GM21529 (cell line): ENCODE results near the gene PRICKLE4.
"Not testable (repeated sequence)": the region's sequence is repeated elsewhere in the genome, so short reads cannot be mapped to it uniquely, and the experiment has no call there.

ENCODE experiments used
- ATAC-seq: cut with Tn5 transposase; IDR thresholded peaks from one replicate; pipeline ENCODE4 v1.9.1; 2021; ENCODE audit not compliant: unreplicated experiment

The PRICKLE4 gene

DNA sequence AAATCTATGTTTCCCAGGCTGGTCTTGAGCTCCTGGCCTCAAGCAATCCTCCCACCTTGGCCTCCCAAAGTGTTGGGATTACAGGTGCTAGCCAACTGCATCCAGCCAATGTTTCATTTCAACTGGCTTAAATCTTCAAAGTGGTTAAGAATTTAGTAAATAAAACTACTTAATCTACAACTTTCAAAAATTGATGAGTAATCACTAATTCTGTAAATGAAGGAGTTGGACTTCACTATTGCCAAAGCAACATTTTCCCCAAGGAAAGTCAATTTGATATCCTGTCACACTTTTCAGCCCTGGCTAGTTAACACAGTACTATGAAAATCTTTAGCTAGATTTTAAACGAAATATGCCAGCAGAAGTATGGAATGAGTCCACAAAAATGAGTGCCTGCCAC, 10.7 kb downstream of the PRICKLE4 start:
- no peak for ATAC-seq

DNA sequence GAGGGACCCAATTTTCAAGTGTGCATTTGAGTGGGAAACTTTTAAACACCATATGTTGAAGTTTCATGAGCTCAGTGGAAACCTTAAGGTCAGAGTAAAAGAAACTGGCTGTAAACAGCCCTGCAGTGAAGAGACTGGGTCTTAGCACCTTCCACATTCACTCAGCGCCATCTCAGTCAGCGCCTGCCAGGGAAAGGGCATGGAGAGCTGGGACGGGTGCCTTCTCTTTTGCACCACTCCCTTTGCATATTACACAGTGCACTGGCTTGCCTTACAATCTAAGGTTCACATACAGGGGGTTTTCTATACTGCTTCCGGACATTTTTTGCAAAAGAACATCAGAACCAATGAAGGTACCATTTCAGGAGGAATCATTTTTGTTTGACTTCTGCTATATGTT, 11.4 kb downstream of the PRICKLE4 start:
- no peak for ATAC-seq

DNA sequence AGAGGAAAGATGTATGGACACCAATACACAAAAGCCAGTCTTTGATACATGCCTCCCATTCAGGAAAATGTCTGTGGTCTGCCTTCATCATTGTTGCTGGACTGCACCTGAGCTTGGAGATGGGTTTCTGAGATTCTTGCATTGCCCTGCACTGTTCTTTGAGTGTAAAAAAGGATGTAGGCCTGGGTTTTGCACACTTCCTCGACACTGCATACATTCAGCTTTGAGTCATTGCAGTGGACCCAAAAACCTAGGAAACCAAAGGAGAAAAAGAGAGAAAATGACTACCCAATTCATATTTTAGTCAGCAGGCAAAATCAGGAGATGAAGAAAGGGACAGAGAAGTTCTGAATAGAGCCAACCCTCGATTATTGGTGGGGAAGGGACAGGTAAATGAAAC, 15.9 kb downstream of the PRICKLE4 start:
- no peak for ATAC-seq

DNA sequence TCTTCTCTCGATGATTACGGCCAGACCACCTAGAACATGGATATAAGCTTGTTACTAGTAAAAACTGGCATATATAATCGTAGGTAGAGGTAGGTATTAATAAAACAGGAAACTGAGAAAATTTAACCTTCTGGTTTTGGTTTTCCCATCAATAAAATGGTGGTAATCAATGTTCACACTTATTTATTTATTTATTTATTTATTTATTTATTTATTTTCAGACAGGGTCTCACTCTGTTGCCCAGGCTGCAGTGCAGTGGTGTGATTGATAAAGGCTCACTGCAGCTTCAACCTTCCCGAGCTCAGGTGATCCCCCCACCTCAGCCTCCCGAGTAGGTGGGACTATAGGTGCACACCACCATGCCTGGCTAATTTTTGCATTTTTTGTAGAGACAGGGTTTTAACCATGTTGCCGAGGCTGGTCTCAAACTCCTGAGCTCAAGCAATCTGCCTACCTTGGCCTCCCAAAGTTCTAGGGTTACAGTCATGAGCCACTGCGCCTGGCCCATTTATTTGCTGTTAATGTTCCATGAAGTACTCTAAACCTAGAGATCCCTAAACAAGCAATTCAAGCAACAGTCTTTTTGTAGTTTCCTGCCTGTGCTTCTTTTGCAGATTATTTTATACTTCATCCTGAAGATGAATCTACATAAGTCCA, 18.4 kb downstream of the PRICKLE4 start:
- ATAC-seq = no peak

DNA sequence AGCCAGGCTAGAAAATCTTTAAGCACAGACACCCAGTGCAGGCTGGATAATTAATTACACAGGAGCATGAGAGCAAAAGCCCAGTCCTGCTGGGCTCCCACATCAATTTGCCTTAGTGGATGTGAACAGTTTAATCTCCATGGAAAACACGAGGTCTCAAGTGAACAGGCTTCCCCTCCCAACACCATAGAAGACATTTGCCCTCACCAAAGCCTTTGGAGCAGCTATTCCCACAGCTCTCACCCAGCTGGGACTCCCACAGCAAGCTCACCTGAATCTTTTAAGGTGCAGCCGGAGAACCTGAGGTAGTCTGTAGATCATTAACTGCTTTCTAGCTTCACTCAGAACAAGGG, 19.0 kb downstream of the PRICKLE4 start:
- no peak for ATAC-seq

DNA sequence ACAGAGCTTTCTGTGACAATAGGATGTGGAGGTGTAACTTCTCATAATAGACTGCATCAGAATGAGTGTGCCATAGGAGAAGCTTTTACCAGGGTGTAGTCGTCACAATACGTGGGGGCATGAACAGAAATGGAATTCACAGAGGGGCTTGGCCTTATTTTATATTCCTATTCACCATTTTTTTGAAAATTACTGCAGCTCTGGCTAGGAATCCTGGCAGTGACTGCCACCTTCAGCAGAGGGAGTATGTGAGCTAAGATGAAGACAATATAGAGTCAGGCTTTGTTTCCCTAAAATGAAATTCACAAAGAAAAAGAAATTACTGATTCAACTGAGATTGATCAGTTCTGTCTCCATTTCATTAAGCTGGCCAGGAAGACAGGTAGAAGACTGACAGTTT, 20.8 kb downstream of the PRICKLE4 start:
- ATAC-seq = no peak

DNA sequence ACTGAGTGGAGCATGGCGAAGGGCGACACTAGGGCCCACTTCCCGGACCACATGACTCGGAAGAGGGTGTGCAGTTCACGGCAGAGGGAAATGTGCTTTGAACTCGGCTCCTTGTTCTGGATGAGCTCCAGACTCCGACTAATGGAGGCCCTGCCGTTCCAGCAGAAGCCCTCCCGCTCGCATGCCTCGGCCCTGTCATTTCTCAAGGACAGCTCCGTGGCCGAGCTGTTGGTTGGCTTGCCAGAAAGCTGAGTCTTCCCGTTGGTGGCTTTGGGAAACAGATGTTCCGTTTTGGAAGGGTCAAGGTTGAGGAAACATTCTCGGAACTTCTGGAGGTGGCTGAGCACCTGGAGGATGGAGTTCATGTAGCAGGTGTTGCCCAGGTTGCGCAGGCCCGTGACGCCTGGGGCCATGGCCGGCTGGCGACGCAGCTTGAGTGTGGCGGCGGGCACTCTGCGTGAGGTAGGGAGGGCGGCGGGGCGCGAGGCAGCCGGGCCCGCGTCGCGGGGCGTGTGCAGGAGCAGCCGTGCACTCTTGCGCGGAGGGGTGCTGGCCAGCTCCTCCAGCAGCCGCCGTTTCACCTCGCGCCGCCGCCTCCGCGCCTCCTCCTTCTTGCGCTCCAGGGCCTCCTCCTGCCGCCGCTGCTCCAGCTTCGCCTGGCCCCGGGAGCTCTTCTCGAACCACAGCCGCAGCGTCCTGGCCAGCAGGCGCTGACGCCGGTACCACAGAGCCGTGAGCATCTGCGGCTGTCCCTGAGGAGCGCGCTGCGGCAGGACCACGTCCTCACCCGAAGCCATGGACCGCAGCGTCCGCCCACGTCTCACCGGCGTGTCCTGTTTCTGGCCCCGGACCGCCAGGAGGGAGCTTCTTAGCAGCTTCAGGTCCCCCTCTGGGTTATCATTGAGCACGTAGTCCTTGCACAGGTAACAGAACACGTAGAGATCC, 25.5 kb downstream of the PRICKLE4 start:
- ATAC-seq = no peak

DNA sequence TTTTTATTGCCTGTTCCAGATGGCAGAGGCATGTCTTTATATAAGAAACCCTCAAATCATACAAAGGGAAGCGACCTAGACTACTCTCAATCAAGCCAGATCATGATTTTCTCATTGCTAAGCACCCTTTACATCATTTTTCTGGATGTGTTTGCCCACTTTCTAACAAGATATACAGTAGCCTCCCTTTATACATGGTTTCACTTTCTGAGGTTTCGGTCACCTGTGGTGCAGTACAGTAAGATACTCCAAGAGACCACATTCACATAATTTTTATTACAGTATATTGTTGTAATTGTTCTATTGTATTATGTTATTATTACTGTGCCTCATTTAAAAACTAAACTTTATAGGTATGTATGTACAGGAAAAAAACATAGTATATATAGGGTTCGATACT, 30.5 kb downstream of the PRICKLE4 start:
- ATAC-seq = no peak

DNA sequence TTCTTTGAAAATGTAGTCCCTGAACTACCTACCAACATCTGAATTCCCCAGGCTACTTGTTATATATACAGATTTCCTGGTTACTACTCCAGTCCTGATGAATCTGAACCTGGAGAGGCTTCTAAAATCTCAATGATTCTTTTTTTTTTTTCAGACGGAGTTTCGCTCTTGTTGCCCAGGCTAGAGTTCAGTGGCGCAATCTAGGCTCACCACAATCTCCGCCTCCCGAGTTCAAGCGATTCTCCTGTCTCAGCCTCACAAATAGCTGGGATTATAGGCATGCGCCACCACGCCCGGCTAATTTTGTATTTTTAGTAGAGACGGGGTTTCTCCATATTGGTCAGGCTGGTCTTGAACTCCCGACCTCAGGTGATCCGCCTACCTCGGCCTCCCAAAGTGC, 31.4 kb downstream of the PRICKLE4 start:
- not testable (repeated sequence) for ATAC-seq

DNA sequence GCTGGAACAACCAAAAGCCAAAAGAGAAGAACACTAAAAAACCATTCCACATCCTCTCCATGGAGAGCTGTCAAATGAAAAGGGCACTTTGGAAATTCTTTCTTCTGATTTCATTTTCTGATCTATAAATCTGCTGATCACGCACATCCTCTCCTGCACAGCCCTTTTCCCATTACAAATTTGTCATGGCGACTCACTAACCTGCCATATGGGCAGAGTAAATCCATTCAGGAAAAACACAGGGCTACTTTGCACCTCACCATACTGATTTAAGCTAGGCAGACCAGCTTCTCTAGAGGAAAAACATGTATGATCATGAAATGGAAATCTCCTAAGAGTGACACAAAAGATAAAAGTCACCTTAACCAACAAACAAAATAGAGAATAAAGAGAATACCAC, 32.9 kb downstream of the PRICKLE4 start:
- ATAC-seq = no peak

DNA sequence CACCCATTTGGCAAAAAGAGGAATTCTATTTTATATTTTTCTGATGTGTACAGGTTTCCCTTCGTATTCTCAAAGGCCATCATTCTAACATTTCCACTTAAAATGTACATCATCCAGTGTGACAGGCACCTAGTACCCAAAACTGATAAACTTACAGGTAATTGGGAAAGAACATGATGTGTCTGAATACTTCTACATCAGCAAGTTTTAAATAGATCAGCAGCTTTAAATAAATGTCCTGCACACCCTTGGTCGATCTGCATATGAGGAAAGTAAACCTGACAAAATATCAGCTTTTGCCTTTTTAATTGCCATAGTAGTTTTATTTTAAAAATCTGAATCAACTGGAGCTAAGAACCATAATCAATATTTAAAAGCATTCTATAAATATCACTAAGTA, 33.4 kb downstream of the PRICKLE4 start:
- no peak for ATAC-seq

DNA sequence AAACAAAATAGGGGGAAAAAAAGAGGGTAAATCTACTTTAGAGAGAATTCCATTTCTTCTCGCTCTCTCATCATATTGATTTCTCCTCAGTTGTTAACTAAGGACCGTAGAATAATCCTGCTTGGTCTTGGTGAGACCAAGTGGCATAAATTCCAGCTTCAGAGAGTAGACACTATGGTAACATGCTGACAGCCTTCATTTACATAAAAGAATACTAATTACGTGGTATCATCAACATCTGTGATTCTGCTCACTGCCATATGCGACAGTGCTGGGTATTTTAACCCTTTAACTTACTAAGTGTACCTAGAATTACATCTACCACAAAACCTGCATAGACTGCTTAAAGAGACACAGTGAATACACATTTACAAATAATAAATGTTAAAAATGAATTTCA, 34.0 kb downstream of the PRICKLE4 start:
- no peak for ATAC-seq

DNA sequence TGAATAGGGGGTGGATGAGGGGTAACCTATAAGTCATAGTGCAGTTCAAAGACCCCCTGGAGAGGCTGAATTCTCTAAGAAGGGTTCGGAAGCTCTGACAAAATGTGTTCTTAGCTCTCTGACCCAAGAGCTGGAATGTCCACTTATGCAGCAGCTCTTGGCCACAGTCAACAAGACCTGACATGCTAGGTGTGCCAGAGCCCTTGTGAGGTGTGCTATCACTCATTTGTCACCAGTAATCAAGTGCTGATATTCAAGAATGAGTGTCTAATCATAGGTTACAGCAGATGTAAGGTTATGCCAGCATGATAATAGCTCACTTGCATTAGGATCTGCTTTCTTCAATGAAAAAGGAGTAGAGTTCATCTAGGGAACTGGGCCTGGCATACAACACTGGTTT, 35.0 kb downstream of the PRICKLE4 start:
- ATAC-seq = no peak

DNA sequence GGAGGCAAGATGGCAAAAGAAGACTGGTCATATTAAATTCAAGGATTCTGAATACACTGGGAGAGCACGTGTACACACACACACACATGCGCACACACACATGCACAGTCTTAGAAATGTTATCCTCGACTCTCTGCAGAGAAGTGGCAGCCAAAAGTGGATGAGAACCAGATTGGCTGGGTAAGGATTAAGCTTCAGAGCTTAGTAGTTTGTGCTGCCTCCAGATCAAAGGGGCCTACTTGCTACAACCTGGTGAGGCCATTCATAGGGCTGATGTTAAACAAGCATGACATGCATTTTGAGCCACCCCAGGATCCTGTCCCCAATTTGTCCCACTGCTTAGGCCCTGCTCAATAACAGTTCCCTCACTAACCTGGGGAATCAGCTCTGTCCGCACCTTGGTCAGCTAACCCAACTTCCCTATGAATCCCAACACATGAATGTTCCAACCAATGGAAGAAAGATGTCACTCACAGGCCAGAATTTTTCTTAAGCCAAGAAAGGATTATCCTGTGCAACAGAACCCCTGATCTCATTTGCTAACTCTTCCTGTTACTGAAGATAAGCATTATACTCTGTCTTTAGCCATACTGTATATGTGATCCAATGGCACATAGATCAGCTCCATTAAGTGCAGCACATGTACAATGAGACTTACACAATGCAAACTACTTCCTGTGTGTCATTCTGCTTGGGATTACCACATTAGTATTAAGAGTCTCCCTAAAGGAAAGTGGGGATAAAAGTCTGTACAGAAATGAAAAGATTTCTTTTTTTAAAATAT, 37.9 kb downstream of the PRICKLE4 start:
- ATAC-seq = no peak

DNA sequence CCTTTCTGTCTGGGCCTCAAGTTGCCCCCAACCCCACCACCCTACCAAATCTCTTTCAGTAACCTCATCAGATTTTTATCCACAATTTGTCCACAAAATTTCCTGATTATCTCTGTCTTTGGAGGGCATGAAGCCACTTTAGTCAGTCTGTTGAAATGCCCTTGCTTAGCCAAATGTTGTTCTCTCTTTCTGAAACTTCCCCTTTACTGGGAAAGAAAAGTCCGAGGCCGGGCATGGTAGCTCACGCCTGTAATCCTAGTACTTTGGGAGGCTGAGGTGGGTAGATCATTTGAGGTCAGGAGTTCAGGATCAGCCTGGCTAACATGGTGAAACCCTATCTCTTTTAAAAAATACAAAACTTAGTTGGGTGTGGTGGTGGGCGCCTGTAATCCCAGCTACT, 40.7 kb downstream of the PRICKLE4 start:
- ATAC-seq = no peak

DNA sequence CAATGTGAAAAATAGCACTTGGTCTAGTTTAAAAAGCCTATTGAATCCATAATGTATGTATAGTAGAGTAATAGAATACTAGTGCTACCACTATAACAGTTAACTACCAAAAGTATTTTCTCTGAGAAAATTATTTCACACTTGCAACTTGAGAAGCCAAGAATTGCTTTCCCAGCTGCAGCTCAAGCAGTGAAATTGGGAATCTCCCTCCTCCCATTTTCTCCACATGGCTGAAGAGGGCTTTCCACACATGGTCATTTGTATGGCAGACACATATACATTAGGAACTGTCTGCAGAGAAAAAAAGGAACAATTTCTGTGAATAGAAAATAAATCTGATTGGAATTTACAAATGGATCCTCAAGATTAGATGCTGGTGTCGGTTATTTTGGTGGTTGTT, 41.4 kb downstream of the PRICKLE4 start:
- ATAC-seq = no peak

DNA sequence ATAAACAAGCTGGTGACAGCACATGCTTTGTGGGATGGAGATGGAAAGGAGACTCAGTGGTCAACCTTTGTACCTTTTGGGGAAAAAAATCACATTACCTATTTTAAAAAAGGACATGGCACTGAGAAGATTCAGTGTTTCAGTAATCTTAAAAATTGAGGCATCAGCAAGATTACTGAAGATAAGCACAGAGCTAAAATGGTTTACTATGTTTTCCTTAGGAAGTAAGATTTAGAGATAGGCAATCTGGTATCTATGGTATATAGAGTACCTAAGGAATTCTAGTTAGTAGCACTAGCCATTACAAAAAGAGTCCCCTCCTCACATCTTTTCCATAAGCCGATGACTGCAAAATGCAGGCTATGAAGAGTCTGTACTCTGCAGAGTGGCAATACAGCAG, 42.6 kb downstream of the PRICKLE4 start:
- ATAC-seq = no peak

DNA sequence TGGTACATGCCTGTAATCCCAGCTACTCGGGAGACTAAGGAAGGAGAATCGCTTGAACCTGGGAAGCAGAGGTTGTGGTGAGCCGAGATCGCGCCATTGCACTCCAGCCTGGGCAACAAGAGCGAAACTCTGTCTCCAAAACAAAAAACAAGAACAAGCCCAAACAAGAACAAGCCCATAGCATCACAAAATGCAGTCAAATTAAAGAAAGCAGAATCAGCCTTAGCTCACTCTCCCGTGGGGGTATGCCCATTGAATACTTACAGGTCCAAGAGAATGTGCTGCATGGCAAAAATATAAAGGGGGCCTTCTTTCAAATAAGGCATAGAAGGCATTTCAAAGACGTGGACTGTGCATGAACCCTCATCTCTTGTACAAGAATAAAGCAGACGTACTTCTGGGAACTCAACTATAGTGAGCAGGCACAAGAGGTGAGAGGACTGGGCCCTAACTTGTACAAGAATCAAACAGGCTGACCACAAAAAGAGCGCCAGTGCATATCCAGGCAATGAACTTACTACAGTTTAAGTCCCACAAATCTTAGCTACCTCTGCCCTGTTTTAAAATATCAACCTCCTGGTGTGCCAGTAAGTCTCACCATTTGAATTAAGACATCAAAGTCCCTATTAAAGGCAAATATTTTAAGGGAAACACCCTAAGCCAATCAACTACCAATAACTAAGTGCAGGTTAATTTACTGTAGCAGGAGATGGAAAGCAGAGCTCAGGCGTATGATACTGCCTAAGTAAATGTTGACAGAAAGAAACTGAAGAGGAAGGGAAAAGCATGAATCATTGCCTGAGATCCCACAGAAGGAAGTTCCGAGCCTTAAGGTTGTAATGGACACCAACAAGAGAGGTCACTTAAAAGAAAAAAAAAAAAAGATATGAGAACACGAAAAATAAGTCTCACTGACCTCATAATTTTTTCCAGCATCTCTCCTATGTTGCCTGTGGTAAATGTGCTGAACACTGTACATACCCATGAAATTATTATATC, 44.3 kb downstream of the PRICKLE4 start:
- no peak for ATAC-seq

DNA sequence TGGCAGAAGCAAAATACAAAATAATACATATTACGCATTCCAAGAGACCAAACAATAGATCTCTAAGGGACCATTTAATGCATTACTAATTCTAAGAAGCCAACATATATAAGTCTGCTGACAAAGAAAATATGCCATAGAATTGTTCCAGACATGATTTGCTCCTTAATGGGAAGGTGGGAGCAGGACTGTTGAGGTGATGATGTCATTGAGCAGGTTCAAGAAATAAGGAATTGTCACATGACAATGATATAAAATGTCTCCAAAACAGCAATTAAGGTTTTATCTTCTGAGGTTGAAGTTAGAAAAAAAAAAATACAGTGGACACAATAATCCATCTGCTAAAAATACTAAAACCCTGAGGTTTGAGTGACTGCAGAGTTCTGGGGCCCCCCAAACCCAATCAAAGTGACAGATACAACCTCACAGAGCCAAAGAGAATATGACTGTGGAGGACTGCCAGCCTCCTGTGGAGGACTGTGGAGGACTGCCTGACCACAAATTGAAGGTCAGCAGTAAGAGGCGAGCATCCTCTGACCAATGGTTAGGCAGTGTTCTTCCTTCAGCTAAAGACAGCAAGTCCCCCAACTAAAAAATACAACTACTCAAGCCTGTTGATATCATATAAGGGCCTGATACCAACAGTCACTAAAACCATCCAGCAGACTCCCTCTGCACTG, 45.9 kb downstream of the PRICKLE4 start:
- ATAC-seq = no peak

DNA sequence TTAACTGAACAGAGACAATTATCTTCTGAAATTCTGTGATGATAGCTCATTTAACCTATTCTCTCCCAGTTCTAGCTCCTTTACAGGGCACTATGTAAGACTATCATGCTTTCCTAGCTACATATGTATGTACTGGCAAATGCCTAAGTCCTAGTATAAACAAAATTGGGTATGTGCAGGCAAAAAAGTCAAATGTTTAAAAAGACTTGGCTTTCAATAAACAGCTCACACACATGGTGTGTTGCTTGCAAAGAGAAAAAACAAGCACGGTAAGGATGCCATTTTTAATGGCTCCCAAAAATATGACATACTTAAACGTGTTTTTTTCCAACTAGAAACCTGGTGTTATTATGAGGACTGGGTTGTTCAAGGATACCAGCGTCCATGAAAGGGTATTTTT, 51.7 kb downstream of the PRICKLE4 start:
- no peak for ATAC-seq
